ENCODE measurements around the gene COL4A4.

DNA sequence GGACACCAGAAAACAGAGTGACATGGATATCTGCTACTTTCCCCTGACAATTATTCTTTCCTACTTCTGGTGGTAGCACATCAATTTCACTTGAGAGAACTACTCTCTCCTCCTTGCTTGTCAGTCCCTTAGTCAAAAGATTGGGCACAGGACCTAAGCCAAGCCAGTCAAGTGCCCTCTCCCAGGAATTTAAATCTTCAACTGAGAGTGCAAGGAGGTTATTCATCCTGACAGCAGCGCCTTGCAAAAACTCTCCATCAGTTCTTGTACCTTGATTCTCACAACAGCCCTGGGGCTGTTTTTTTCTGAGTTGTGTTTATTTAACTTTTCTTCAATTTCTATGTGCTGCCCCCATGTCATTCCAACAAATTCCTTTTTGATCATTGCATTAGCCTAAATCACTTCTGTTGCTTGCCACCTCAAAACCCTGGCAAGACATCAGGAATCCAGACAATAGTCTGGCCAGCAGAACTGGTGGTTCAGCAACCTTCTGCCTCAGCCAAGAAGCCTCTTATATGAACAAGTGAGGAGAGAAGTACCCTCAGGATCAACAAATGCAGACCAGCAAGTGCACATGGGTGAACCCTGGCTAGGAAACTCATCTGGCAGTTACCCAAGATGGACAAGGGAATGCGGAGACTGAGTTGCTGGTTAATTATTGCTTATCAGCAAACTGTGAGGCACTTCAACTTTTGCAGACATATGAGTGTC is 19.8 kb upstream of the COL4A4 start:
- TF ChIP-seq, protein P1, sequence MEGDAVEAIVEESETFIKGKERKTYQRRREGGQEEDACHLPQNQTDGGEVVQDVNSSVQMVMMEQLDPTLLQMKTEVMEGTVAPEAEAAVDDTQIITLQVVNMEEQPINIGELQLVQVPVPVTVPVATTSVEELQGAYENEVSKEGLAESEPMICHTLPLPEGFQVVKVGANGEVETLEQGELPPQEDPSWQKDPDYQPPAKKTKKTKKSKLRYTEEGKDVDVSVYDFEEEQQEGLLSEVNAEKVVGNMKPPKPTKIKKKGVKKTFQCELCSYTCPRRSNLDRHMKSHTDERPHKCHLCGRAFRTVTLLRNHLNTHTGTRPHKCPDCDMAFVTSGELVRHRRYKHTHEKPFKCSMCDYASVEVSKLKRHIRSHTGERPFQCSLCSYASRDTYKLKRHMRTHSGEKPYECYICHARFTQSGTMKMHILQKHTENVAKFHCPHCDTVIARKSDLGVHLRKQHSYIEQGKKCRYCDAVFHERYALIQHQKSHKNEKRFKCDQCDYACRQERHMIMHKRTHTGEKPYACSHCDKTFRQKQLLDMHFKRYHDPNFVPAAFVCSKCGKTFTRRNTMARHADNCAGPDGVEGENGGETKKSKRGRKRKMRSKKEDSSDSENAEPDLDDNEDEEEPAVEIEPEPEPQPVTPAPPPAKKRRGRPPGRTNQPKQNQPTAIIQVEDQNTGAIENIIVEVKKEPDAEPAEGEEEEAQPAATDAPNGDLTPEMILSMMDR (IDR thresholded peaks at IDR 0.05; ENCODE audit: extremely low read depth in 1 of 2, insufficient read depth in 1 of 2, low read depth in 1 of 2, low read length in 2 of 2) = no peak
- no peak for TF ChIP-seq POLR2AphosphoS5 (IDR thresholded peaks at IDR 0.05; ENCODE audit: insufficient read depth, low read depth, low read length)
- no peak for TF ChIP-seq POLR2A (IDR thresholded peaks at IDR 0.05; ENCODE audit: low read depth, low read length)
- TF ChIP-seq EZH2 (IDR thresholded peaks at IDR 0.05; ENCODE audit: borderline replicate concordance, low read depth, low read length, severe bottlenecking) = no peak
- no peak for TF ChIP-seq JUN (IDR thresholded peaks at IDR 0.05; ENCODE audit: borderline replicate concordance, insufficient read depth, insufficient read length, low read depth)
- no peak for TF ChIP-seq MYC (IDR thresholded peaks at IDR 0.05; ENCODE audit: low read depth, low read length)
